ENCODE measurements around the gene IL1RAPL2.

DNA sequence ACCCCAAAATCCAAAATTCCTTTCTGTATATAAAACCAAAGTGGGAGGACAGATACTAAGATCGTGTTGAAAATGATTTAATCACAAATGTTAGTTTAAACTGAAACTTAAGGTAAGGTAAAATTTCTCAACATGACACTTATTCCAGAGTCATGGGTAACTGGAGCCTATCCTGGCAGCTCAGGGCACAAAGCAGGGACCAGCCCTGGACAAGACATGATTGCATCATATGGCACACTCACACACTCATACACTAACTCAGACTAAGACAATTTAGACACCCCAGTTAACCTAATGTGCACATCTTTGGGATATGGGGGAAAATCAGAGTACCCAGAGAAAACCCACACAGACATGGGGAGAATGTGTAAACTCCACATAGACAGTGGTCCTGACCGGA is 898.6 kb downstream of the IL1RAPL2 start:
- TF ChIP-seq, protein P1, sequence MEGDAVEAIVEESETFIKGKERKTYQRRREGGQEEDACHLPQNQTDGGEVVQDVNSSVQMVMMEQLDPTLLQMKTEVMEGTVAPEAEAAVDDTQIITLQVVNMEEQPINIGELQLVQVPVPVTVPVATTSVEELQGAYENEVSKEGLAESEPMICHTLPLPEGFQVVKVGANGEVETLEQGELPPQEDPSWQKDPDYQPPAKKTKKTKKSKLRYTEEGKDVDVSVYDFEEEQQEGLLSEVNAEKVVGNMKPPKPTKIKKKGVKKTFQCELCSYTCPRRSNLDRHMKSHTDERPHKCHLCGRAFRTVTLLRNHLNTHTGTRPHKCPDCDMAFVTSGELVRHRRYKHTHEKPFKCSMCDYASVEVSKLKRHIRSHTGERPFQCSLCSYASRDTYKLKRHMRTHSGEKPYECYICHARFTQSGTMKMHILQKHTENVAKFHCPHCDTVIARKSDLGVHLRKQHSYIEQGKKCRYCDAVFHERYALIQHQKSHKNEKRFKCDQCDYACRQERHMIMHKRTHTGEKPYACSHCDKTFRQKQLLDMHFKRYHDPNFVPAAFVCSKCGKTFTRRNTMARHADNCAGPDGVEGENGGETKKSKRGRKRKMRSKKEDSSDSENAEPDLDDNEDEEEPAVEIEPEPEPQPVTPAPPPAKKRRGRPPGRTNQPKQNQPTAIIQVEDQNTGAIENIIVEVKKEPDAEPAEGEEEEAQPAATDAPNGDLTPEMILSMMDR (IDR thresholded peaks at IDR 0.05; ENCODE audit: low read depth, low read length, poor library complexity, severe bottlenecking): no peak
- no peak for TF ChIP-seq EZH2phosphoT487 (IDR thresholded peaks at IDR 0.05; ENCODE audit: borderline replicate concordance, low read length)

All from DOHH2 (cell line).